B cell (primary cell): ENCODE data around the gene ARHGAP26. TPM values are rescaled to one million over a fixed set of nuclear protein-coding genes. Genes with fewer than 3 reads are reported as not detected.

Experiments used
- ATAC-seq: fragments of 200-7000 bp; cut with Tn5 transposase; one replicate; pipeline ENCODE4 v1.10.0; 2021; ENCODE audit warnings: low read depth, mild to moderate bottlenecking, moderate number of reproducible peaks, moderate library complexity
- CTCF ChIA-PET: fragments of 350-600 bp; sonication (Branson Sonifier 250); formaldehyde crosslinking; loops from one replicate; lab custom pipeline; 2021; ENCODE audit warnings: antibody characterized with exemption, inconsistent platforms; lab: Charles Lee
- POLR2A ChIA-PET: fragments of 350-600 bp; sonication (Branson Sonifier 250); formaldehyde crosslinking; loops from one replicate; lab custom pipeline; 2021; ENCODE audit warnings: antibody characterized with exemption; lab: Charles Lee
- DNase-seq: peaks from one replicate; pipeline ENCODE4 v3.0.0; 2013
- H2AFZ ChIP-seq: 2 replicates; pipeline ENCODE4 v1.6.1; 2012; ENCODE audit warnings: mild to moderate bottlenecking, low read depth, low read length; ENCODE audit not compliant: insufficient read depth, poor library complexity, severe bottlenecking
- H3K27ac ChIP-seq, 2 donors: 1 replicate in 1 of 2; 2 replicates in 1 of 2; pipeline ENCODE4 v1.5.1; 2012 to 2013; ENCODE audit warnings: low read length in 2 of 2, mild to moderate bottlenecking in 2 of 2, moderate library complexity in 1 of 2
- H3K27me3 ChIP-seq, 4 experiments: fragments of 200-600 bp in 1 of 4; sonication (generic) in 1 of 4; replicated peaks in 1 of 4; 1 replicate in 2 of 4; 2 replicates in 2 of 4; pipeline versions ENCODE4 v1.6.1 to v1.7.0; 2013 to 2016; ENCODE audit warnings: low read length in 3 of 4, mild to moderate bottlenecking in 2 of 4, mixed read lengths in 1 of 4, moderate library complexity in 1 of 4; ENCODE audit not compliant: insufficient read depth in 4 of 4, control insufficient read depth in 3 of 4; ENCODE audit errors: control extremely low read depth in 1 of 4
- H3K36me3 ChIP-seq, 2 experiments: replicated peaks in 1 of 2; 1 replicate in 1 of 2; 2 replicates in 1 of 2; pipeline versions ENCODE4 v1.6.1 to v1.7.1; 2013; ENCODE audit warnings: low read length in 1 of 2; ENCODE audit not compliant: insufficient read depth in 2 of 2, control insufficient read depth in 1 of 2; ENCODE audit errors: control extremely low read depth in 1 of 2, extremely low read depth in 1 of 2
- H3K4me1 ChIP-seq, 2 donors: fragments of 200-600 bp in 1 of 2; sonication (generic) in 1 of 2; 1 replicate in 1 of 2; 2 replicates in 1 of 2; pipeline versions ENCODE4 v1.5.1 to v1.6.1; 2013 to 2017; ENCODE audit warnings: low read length in 2 of 2; ENCODE audit not compliant: control insufficient read depth in 2 of 2, insufficient read depth in 2 of 2
- H3K4me2 ChIP-seq: replicated peaks from 2 replicates; pipeline ENCODE3; 2012; ENCODE audit warnings: mild to moderate bottlenecking, low read depth, low read length; ENCODE audit not compliant: poor library complexity, severe bottlenecking
- H3K4me3 ChIP-seq, 5 experiments: fragments of 200-600 bp in 1 of 5; sonication (generic) in 1 of 5; 1 replicate in 3 of 5; 2 replicates in 2 of 5; pipeline versions ENCODE4 v1.5.1 to v1.7.0; 2011 to 2016; ENCODE audit warnings: low read length in 4 of 5, mild to moderate bottlenecking in 4 of 5, low read depth in 2 of 5, control low read depth in 1 of 5, moderate library complexity in 1 of 5; ENCODE audit not compliant: insufficient read depth in 1 of 5; ENCODE audit errors: control extremely low read depth in 1 of 5, extremely low read depth in 1 of 5
- H3K79me2 ChIP-seq: fragments of 200-600 bp; sonication (generic); one replicate; pipeline ENCODE4 v1.6.0; 2016; ENCODE audit warnings: low read length; ENCODE audit not compliant: control insufficient read depth, insufficient read depth
- H3K9ac ChIP-seq: fragments of 200-600 bp; sonication (generic); 2 replicates; pipeline ENCODE4 v1.6.1; 2017; ENCODE audit warnings: mild to moderate bottlenecking, low read length, moderate library complexity
- H3K9me3 ChIP-seq, 3 donors: one replicate each; pipeline versions ENCODE4 v1.6.1 to v1.7.1; 2013; ENCODE audit warnings: low read length in 2 of 3; ENCODE audit not compliant: control insufficient read depth in 2 of 3, insufficient read depth in 1 of 3; ENCODE audit errors: control extremely low read depth in 1 of 3
- H4K20me1 ChIP-seq: 2 replicates; pipeline ENCODE4 v1.6.0; 2012; ENCODE audit warnings: mild to moderate bottlenecking, low read length; ENCODE audit not compliant: insufficient read depth, control insufficient read depth, poor library complexity, severe bottlenecking
- H3K27ac Mint-ChIP-seq: one replicate; pipeline ENCODE4 v1.8.0; 2021; ENCODE audit warnings: mixed read lengths
- H3K27me3 Mint-ChIP-seq: one replicate; pipeline ENCODE4 v1.8.0; 2021; ENCODE audit warnings: mixed read lengths
- H3K4me1 Mint-ChIP-seq: one replicate; pipeline ENCODE4 v1.8.0; 2021; ENCODE audit warnings: mixed read lengths
- H3K4me3 Mint-ChIP-seq: one replicate; pipeline ENCODE4 v1.8.0; 2021; ENCODE audit warnings: mixed read lengths
- H3K9me3 Mint-ChIP-seq: one replicate; pipeline ENCODE4 v1.8.0; 2022; ENCODE audit warnings: mixed read lengths; ENCODE audit not compliant: insufficient read depth
- EZH2 ChIP-seq: IDR thresholded peaks from 2 replicates; pipeline ENCODE4 v1.6.1; 2012; ENCODE audit warnings: borderline replicate concordance, low read depth, mild to moderate bottlenecking, moderate library complexity, low read length; ENCODE audit not compliant: insufficient read depth, poor library complexity, severe bottlenecking
- WGBS: methylation state at CpG from one replicate; pipeline ENCODE4 v1.1.5; 2013; ENCODE audit warnings: missing lambda C conversion rate; ENCODE audit not compliant: insufficient coverage; 5-methylcytosine and 5-hydroxymethylcytosine counted together
- intact Hi-C: fragments of 100-400 bp; cut with micrococcal nuclease; formaldehyde crosslinking; loops from one replicate; pipeline ENCODE4 v1.10.0; 2022
- polyA plus RNA-seq: library from polyadenylated mRNA; depleted of rRNA; stranded (reverse); fragments of >200 nt; gene quantifications from 2 replicates; pipeline ENCODE4 v1.2.3, GENCODE V29; 2012
- total RNA-seq, 2 donors: library from RNA; stranded (reverse); fragments of 120-200 nt in 1 of 2; gene quantifications; 1 replicate in 1 of 2; 2 replicates in 1 of 2; pipeline versions ENCODE4 v1.2.3 to v1.2.4, GENCODE V29; 2013 to 2022
- TF ChIP-seq, protein P1 (sequence below): fragments of 200-600 bp; IDR thresholded peaks from one replicate; pipeline ENCODE4 v1.8.0; 2022; ENCODE audit warnings: antibody characterized with exemption, mild to moderate bottlenecking

ARHGAP26 gene
- total and polyA plus RNA-seq, 2 donors (not counting 1 experiment from before 2014, with no cell fraction given) = 1.8 to 22.5 TPM

DNA sequence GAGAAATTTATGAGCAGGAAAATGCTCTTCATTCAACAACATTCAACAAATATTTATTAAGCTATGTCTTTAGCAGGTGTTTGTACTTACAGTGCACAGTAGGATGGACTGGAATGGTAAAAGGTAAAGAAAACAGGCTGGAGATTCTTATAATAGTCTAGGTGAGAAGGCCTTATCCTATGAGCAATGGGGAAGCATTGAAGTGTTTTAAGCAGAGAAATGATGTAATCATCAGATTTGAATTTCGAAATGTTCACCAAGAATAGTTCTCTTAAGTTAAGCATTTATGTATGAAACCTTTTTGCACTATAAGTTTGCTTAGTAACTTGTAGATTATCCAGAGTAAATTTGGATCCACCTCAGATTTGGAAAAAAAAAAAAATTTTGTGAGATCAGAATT is 424.0 kb downstream of the ARHGAP26 start:
- Histone ChIP-seq H3K9me3 (peaks cover 1 to 8% (median 7%) of the 10 kb centered on the region in 3 donors), H4K20me1 (no peaks in the 10 kb centered on the region), H3K27me3 (no peaks in the 10 kb centered on the region), H3K79me2 (no peaks in the 10 kb centered on the region), H3K9ac (no peak overlapping the region), H3K4me1 (no peaks in the 10 kb centered on the region), H2AFZ (no peak overlapping the region), H3K4me2 (no peak overlapping the region), H3K4me3 (no peak overlapping the region), H3K36me3 (no peaks in the 10 kb centered on the region), H3K27ac (no peak overlapping the region)
- Mint-ChIP-seq H3K4me3 (no peak overlapping the region), H3K4me1 (no peaks in the 10 kb centered on the region), H3K27me3 (no peaks in the 10 kb centered on the region), H3K9me3 (peaks cover 14% of the 10 kb centered on the region), H3K27ac (no peak overlapping the region)
- ChIA-PET POLR2A (no interaction called here), CTCF (no interaction called here)
- TF ChIP-seq, protein P1, sequence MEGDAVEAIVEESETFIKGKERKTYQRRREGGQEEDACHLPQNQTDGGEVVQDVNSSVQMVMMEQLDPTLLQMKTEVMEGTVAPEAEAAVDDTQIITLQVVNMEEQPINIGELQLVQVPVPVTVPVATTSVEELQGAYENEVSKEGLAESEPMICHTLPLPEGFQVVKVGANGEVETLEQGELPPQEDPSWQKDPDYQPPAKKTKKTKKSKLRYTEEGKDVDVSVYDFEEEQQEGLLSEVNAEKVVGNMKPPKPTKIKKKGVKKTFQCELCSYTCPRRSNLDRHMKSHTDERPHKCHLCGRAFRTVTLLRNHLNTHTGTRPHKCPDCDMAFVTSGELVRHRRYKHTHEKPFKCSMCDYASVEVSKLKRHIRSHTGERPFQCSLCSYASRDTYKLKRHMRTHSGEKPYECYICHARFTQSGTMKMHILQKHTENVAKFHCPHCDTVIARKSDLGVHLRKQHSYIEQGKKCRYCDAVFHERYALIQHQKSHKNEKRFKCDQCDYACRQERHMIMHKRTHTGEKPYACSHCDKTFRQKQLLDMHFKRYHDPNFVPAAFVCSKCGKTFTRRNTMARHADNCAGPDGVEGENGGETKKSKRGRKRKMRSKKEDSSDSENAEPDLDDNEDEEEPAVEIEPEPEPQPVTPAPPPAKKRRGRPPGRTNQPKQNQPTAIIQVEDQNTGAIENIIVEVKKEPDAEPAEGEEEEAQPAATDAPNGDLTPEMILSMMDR = no peak
- no peak for TF ChIP-seq EZH2
- ATAC-seq = no peak
- intact Hi-C loops = loop anchor here (10.0 kb wide), 1 partner anchor 631 kb away; no protein-coding TSS in a partner anchor
- no CpG with 5 or more reads among the region's 1 CpG for WGBS
- DNase-seq = no peak

DNA sequence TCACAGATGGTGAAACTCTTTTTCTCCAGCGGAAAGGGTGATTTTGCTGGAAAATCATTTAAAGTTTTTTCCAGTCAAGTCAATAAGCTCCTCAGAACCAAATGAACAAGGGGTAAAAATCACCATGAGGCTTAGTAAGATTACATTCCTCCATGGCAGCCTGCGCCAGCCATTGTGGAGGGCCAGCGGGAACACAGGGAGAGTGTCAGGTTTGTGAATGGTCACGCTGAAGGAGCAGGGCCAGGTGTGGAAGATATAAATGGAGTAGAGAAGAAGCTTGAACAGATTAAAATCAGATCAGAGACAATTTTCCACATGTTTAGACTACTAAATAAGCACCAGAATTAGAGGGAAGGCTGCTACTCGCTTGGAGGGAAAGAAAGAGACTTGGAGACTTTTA is 424.5 kb downstream of the ARHGAP26 start:
- no peaks in the 10 kb centered on the region for H3K27me3 ChIP-seq
- TF ChIP-seq EZH2 = no peak
- TF ChIP-seq, protein P1 = no peak
- POLR2A ChIA-PET = no interaction called here
- no peaks in the 10 kb centered on the region for H3K4me1 Mint-ChIP-seq
- H3K4me2 ChIP-seq = no peak overlapping the region
- H3K79me2 ChIP-seq = no peaks in the 10 kb centered on the region
- H3K27ac ChIP-seq = no peak overlapping the region
- intact Hi-C loops = loop anchor here (10.0 kb wide), 1 partner anchor 630 kb away; no protein-coding TSS in a partner anchor
- H3K4me3 ChIP-seq = no peak overlapping the region
- peaks cover 1 to 7% (median 6%) of the 10 kb centered on the region in 3 donors for H3K9me3 ChIP-seq
- DNase-seq = no peak
- ATAC-seq = no peak
- H3K4me1 ChIP-seq = no peaks in the 10 kb centered on the region
- CTCF ChIA-PET = no interaction called here
- H3K27ac Mint-ChIP-seq = no peak overlapping the region
- no peak overlapping the region for H3K4me3 Mint-ChIP-seq
- H2AFZ ChIP-seq = no peak overlapping the region
- no CpG with 5 or more reads among the region's 5 CpGs for WGBS
- no peaks in the 10 kb centered on the region for H4K20me1 ChIP-seq
- H3K27me3 Mint-ChIP-seq = no peaks in the 10 kb centered on the region
- H3K36me3 ChIP-seq = no peaks in the 10 kb centered on the region
- no peak overlapping the region for H3K9ac ChIP-seq
- H3K9me3 Mint-ChIP-seq = peaks cover 13% of the 10 kb centered on the region
